GM19463 (cell line): ENCODE data around the gene FLRT3.

ENCODE experiments used
- ATAC-seq: cut with Tn5 transposase; IDR thresholded peaks from one replicate; pipeline ENCODE4 v1.9.1; 2021; ENCODE audit warnings: mild to moderate bottlenecking, moderate library complexity; ENCODE audit not compliant: unreplicated experiment

The FLRT3 gene

GRCh38 chr20:14337400-14338171 is at the start of gene FLRT3:
TSS of gene FLRT3 (minus strand) at chr20:14337612. CDS start at chr20:14327506, 10,106 bp downstream.
- ATAC-seq = peak; percentile 92

- ATAC-seq = no peak
Observed at GRCh38 chr20:14386726-14387125, 49.3 kb upstream of the FLRT3 start.

- no peak for ATAC-seq
Observed at GRCh38 chr20:14385176-14385740, 47.8 kb upstream of the FLRT3 start.

- no peak for ATAC-seq
Observed at GRCh38 chr20:14384416-14385175, 47.2 kb upstream of the FLRT3 start.

GRCh38 chr20:14383335-14383734 is 45.9 kb upstream of the FLRT3 start:
- ATAC-seq = no peak

GRCh38 chr20:14378326-14378725 is 40.9 kb upstream of the FLRT3 start:
- ATAC-seq = no peak

- ATAC-seq = no peak
Observed at GRCh38 chr20:14375416-14375985, 38.1 kb upstream of the FLRT3 start.

- ATAC-seq = no peak
Observed at GRCh38 chr20:14374196-14374595, 36.8 kb upstream of the FLRT3 start.

- no peak for ATAC-seq
Observed at GRCh38 chr20:14361509-14362345, 24.3 kb upstream of the FLRT3 start.

GRCh38 chr20:14360416-14360815 is 23.0 kb upstream of the FLRT3 start:
- no peak for ATAC-seq

- no peak for ATAC-seq
Observed at GRCh38 chr20:14355791-14356190, 18.4 kb upstream of the FLRT3 start.

- no peak for ATAC-seq
Observed at GRCh38 chr20:14344746-14345145, 7.3 kb upstream of the FLRT3 start.

GRCh38 chr20:14343491-14344065 is 6.2 kb upstream of the FLRT3 start:
- ATAC-seq = no peak

GRCh38 chr20:14342918-14343317 is 5.5 kb upstream of the FLRT3 start:
- ATAC-seq = no peak

- ATAC-seq = no peak
Observed at GRCh38 chr20:14341801-14342200, 4.4 kb upstream of the FLRT3 start.

- ATAC-seq = no peak
Observed at GRCh38 chr20:14336686-14337085, 726 bp downstream of the FLRT3 start.

GRCh38 chr20:14335052-14335451 is 2.4 kb downstream of the FLRT3 start:
- no peak for ATAC-seq

- no peak for ATAC-seq
Observed at GRCh38 chr20:14334306-14334930, 3.0 kb downstream of the FLRT3 start.

- no peak for ATAC-seq
Observed at GRCh38 chr20:14333721-14334120, 3.7 kb downstream of the FLRT3 start.

- no peak for ATAC-seq
Observed at GRCh38 chr20:14332866-14333265, 4.5 kb downstream of the FLRT3 start.
